Measurements from ENCODE around the gene RAG1. TPM values are rescaled to one million over a fixed set of nuclear protein-coding genes. Genes with fewer than 3 reads are reported as not detected.

Gene RAG1
- total RNA-seq, 1 experiment from 2014 or later, result 0.90 TPM

GRCh38 chr11:36622431-36623136 is 54.8 kb downstream of the RAG1 start:
- Mint-ChIP-seq H3K27ac (no peak overlapping the region), H3K4me1 (no peaks in the 10 kb centered on the region), H3K36me3 (peaks cover 51% of the 10 kb centered on the region), H3K9me3 (peaks cover 79% of the 10 kb centered on the region), H3K27me3 (ENCODE audit: low read depth) (peaks cover 14% of the 10 kb centered on the region), H3K4me3 (no peak overlapping the region)
- ChIA-PET POLR2A (no interaction called here), CTCF (no interaction called here)
- ATAC-seq (no peak), DNase-seq (ENCODE audit: low spot score) (no peak)
- TF ChIP-seq IRF2 (CRISPR knock-in tag; IDR thresholded peaks at IDR 0.05; ENCODE audit: borderline replicate concordance, low read depth) (no peak), ERG (CRISPR knock-in tag; IDR thresholded peaks at IDR 0.05) (no peak), SMAD3 (CRISPR knock-in tag; IDR thresholded peaks at IDR 0.05; ENCODE audit: borderline replicate concordance) (no peak), GTF2I (CRISPR knock-in tag; conservative IDR thresholded peaks at IDR 0.05) (no peak), ZNF232 (CRISPR knock-in tag; IDR thresholded peaks at IDR 0.05) (no peak), FOXJ3 (CRISPR knock-in tag; IDR thresholded peaks at IDR 0.05; ENCODE audit: borderline replicate concordance) (no peak), ZNF416 (CRISPR knock-in tag; IDR thresholded peaks at IDR 0.05) (no peak)

GRCh38 chr11:36623494-36623893 is 55.7 kb downstream of the RAG1 start:
- ChIA-PET CTCF (no interaction called here), POLR2A (no interaction called here)
- peaks cover 52% of the 10 kb centered on the region for H3K36me3 Mint-ChIP-seq
- TF ChIP-seq E2F1 (CRISPR knock-in tag; IDR thresholded peaks at IDR 0.05) (no peak), ZNF396 (CRISPR knock-in tag; IDR thresholded peaks at IDR 0.05; ENCODE audit: borderline replicate concordance) (no peak), ZNF219 (CRISPR knock-in tag; IDR thresholded peaks at IDR 0.05; ENCODE audit: borderline replicate concordance) (no peak), NR1H2 (CRISPR knock-in tag; IDR thresholded peaks at IDR 0.05) (no peak), JAZF1 (CRISPR knock-in tag; IDR thresholded peaks at IDR 0.05) (no peak), PRRX2 (CRISPR knock-in tag; IDR thresholded peaks at IDR 0.05) (no peak), TEAD1 (CRISPR knock-in tag; IDR thresholded peaks at IDR 0.05) (no peak), CREB1 (CRISPR knock-in tag; IDR thresholded peaks at IDR 0.05) (no peak), ZSCAN18 (CRISPR knock-in tag; IDR thresholded peaks at IDR 0.05) (no peak), HMGXB4 (CRISPR knock-in tag; IDR thresholded peaks at IDR 0.05) (no peak), NFE2L1 (CRISPR knock-in tag; IDR thresholded peaks at IDR 0.05) (no peak), ELF4 (CRISPR knock-in tag; IDR thresholded peaks at IDR 0.05; ENCODE audit: low read depth) (no peak), CTCF (IDR thresholded peaks at IDR 0.05) (no peak), CDX4 (CRISPR knock-in tag; IDR thresholded peaks at IDR 0.05; ENCODE audit: borderline replicate concordance) (no peak)
- H3K27ac Mint-ChIP-seq, result no peak overlapping the region
- H3K4me3 Mint-ChIP-seq, result no peak overlapping the region
- ATAC-seq (no peak), DNase-seq (ENCODE audit: low spot score) (no peak)
- H3K27me3 Mint-ChIP-seq (ENCODE audit: low read depth), result peaks cover 12% of the 10 kb centered on the region
- no peaks in the 10 kb centered on the region for H3K4me1 Mint-ChIP-seq
- peaks cover 80% of the 10 kb centered on the region for H3K9me3 Mint-ChIP-seq
